ENCODE data around the gene RAD1. TPM values are rescaled to one million over a fixed set of nuclear protein-coding genes. Genes with fewer than 3 reads are reported as not detected.

Gene RAD1
- total RNA-seq, 1 experiment from 2014 or later = 35.8 TPM

DNA sequence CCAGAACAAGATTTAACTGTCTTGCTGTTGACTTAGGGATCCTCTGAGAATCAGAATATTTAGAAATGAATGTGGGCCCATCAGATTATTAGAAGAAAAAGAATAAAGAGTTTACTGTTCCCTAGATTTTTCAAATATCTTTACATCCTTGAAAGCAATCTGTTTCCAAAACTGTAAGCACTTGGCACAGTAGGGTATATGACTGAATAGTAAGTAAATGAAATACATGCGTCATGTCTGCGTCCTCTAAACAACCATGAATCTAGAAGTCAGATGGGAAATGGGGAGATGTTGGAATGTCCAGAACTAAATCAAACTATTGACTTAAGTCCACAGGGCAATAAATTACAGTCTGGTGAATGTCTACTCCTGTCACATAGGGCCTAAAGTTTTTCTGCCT is 50.2 kb downstream of the RAD1 start:
- no peak for DNase-seq (ENCODE audit: low spot score)

DNA sequence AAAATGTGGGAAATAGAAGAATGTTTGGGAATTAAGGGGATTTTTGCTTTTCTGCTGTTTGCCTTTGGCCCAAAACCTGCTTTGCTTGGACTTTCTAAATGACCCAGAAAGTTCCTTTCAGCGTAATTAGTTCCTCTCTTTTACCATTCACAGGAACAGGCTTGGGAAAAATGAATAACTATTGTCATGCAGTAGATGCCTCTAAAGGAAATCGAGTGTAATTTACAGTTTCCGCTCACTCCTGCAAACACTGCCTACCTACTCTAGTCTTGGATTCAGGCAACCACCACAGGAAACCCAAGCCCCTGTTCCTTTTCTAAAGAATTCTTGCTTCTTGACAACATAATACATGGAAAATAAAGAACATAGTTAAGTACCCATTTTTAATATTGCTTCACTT is 51.4 kb downstream of the RAD1 start:
- DNase-seq (ENCODE audit: low spot score) = no peak

DNA sequence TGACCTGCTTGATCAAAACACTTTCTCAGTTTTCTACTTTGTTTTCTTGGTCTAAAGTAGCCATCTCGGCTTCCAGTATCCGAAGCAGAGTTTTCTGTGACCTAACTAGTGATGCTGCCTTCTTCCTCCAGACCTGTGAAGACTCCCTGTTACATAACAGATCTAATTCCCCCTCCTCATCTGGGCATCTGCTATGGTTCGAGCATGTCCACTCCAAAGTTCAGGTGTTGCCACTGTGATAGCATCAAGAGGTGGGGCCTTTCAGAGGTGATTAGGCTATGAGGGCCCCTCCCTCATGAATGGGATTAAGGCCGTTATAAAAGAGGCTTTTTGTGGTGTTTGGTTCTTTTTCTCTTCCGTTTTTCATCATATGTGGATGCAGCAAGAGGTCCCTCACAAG is 56.1 kb downstream of the RAD1 start:
- no peak for DNase-seq (ENCODE audit: low spot score)

DNA sequence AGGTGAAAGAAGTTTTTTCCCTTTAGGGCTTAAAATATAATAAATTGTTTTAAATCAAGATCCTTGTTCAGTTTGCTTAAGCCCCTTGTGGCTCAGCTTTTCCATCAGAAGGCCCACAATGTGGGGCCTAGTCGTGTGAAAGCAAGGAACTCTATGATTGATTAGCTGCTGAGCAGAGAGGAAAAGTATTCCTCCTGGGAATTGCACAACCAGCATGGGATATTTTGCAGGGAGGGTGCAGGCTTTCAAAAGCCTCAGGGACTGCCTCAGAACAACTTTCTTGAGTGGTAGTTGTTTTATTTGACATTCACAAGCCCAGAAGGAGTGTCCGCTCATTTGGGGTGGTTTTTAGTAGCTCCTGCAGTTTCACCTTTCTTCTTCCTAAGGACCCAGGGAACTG is 56.5 kb downstream of the RAD1 start:
- no peak for DNase-seq (ENCODE audit: low spot score)

DNA sequence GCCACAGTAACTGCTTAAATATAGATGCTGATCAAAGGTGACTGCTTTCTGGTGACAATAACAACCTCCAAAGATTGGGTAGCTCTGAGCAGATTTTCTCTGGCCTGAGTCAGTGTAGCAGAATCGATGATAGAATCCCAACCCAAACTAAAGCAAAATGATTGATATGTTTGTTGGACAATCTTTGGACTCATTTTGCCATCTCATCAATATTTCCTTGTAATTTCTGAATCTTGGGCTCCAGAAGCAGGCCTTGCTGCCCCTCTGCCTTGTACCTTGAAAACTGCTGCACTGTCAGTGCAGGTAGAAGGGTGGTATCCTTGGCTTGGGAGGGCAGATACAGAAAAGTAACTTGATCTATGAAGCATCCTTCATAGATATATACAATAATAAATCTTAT is 57.4 kb downstream of the RAD1 start:
- DNase-seq (ENCODE audit: low spot score) = no peak

DNA sequence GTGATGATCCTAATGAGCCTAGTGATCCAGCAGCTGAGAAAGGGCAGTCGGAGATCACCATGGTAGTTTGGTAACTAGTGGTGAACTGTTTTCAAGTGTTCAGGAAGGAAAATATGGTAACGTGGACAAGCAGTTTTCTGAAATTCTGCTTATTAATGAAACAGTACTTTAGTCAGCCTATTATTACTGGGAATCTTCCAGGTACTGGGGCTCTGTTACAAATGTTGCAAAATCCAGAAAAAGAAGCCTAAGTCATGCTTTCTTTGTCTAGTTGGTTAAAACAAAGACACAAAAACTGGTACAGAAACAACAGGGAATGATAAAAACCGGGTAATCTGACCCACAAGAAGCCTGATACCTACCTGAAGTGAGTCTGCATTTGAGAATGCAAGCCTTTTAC is 58.1 kb downstream of the RAD1 start:
- no peak for DNase-seq (ENCODE audit: low spot score)

Other genes with a start within 250 kb of the RAD1 start
- gene TTC23L, start 76.3 kb downstream of the RAD1 start, total RNA-seq (2014; rRNA removed; shearing (Covaris generic)) = not detected in 2 replicates
- 91.9 and 128 TPM in 2 replicates for gene BRIX1, start 207 bp upstream of the RAD1 start, total RNA-seq (2014; rRNA removed; shearing (Covaris generic))
- 36.1 and 53.1 TPM in 2 replicates for gene DNAJC21, start 14.1 kb upstream of the RAD1 start, total RNA-seq (2014; rRNA removed; shearing (Covaris generic))
- not detected in 2 replicates for gene AGXT2, start 132.4 kb upstream of the RAD1 start, total RNA-seq (2014; rRNA removed; shearing (Covaris generic))

All from A172 (cell line).